Renal pelvis (tissue), 4 donors: ENCODE results near the gene BMX. TPM values are rescaled to one million over a fixed set of nuclear protein-coding genes. Genes with fewer than 3 reads are reported as not detected.
A peak's percentile ranks its signal among the peaks of the same experiment; 100 is the strongest.

Experiments used
- DNase-seq: peaks from one replicate; pipeline ENCODE4 v3.0.0-alpha.2; 2013
- polyA plus RNA-seq, 3 donors: library from polyadenylated mRNA; unstranded; fragments of 120-200 nt; gene quantifications; one replicate each; pipeline ENCODE4 v1.2.1, GENCODE V29; 2013; ENCODE audit not compliant: insufficient read length in 3 of 3

Gene BMX
- polyA plus RNA-seq, 3 donors, result 0.21 to 0.80 (median 0.34) TPM

GRCh38 chrX:15504661-15505060, 4.1 kb downstream of the BMX start:
- no peak for DNase-seq

- DNase-seq, result no peak
Observed at GRCh38 chrX:15505101-15505500, 4.5 kb downstream of the BMX start.

DNA sequence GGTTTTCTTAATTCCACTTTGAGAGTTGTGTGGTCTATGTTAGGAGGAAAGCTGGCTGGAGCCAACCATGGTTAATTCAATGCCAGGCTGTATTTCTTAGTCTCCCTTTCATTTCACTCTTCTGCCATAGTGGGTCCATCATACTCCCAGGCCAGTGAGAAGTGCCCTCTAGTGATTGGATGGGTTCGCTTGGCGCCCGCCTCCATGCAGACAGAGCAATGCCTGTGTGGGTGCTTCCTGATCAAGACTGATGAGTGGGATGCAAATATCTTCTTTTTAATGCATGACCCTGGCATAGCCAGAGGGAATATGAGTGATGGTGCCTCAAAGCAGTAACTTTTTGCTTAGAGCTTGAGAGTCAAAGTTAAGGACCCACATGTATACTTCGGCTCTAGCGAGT, 6.4 kb downstream of the BMX start:
- no peak for DNase-seq

DNA sequence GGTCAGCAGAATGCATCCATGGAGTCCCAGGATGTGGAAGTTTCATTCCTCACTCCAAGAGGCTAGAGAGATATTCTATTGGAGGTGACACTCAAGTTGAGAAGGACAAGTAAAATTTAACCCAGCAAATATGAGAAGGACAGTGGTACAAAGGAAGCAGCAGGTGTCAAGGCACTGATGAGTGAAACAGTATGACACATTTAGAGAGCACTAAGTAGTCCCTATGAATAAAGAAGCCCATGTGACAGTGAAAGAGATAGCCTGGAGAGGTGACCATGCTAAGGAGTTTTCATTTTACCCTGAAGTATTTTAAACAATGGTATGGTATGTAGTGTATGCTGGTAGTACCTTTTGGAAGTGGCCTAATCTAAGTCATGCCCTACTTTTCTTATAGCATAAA, 9.2 kb downstream of the BMX start:
- DNase-seq, result no peak

- no peak for DNase-seq
Observed at GRCh38 chrX:15511563-15511962, 11.0 kb downstream of the BMX start.

DNA sequence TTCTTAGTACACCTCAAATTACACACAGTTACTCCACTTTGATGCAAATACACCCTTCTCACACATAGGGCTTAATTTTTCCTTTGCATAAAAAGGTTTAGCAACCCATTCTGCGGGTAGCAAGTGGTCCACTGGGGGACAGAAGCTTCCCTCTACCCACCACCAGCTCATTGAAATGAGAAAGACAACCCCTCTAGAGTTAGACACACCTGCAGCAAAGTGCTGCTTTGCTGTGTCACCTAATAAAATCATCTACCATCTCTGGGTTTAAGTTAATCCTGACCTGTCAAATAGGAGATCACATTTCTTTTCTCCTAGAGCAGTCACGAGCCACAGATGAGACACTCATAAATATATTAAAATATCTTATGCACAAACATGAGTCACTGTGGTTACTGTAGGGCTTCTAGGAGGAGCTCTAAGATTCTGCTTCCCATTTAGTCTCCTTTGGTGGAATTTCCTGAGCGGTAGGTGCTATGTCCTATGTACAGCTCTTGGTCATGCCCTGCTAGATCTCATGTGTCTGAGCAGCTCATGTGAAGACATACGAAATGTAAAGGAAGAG, 11.9 kb downstream of the BMX start:
- no peak for DNase-seq

- DNase-seq, result no peak
Observed at GRCh38 chrX:15514279-15514678, 13.7 kb downstream of the BMX start.

GRCh38 chrX:15515931-15516330, 15.3 kb downstream of the BMX start:
- no peak for DNase-seq

GRCh38 chrX:15522464-15522863, 21.9 kb downstream of the BMX start:
- no peak for DNase-seq

- no peak for DNase-seq
Observed at GRCh38 chrX:15523088-15523487, 22.5 kb downstream of the BMX start.

DNA sequence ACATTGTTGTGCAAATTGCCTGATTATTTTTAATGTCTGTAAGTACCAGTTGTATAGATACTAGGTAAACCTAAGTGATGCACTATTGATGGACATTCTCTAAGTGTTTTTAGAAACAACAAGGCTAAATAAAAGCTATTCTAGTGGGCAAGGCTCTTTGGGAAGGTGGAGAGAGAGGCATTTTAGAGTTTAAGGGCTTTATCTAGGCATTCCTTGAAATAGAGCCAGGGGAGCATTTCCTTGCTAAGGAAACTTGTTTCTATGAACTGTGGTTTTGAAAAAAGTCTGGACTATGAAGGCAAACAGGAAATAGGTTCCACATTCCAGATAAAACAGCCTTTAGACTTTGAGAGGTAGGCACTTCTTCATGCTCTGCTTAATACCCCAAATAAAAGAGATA, 23.8 kb downstream of the BMX start:
- DNase-seq, result peak; percentile 11

DNA sequence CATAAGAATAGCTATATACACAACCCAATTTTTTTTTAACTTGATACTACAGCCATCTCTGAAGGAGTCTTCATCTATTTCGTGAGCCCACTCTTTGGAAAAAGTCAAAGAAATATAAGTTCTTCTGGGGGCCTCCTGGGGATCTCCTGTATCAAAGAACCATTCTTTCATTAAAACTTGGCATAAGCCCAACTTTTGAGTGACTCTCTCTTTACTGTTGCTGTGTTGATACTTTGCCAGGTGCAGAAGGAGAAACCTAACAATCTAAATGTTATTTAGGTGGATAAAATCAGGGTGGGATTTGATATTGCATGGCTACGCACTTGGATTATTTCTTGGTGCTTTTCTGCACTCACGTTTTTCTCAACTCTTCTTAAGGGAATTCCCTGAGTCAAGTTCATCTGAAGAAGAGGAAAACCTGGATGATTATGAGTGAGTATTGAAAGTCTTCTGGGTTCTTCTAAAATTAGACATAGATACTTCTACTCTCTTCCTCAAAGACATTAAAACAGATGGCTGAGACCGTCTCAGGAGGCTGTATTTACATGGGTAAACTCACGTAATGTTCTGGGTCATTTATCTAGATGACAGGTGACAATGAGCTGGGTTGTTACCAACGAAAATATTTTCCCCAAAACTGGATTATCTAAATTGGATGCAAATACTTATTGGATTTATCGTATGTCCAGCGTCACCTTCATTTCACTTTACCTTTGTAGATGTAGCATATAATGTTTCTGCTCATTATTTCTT, 25.2 kb downstream of the BMX start:
- no peak for DNase-seq

DNA sequence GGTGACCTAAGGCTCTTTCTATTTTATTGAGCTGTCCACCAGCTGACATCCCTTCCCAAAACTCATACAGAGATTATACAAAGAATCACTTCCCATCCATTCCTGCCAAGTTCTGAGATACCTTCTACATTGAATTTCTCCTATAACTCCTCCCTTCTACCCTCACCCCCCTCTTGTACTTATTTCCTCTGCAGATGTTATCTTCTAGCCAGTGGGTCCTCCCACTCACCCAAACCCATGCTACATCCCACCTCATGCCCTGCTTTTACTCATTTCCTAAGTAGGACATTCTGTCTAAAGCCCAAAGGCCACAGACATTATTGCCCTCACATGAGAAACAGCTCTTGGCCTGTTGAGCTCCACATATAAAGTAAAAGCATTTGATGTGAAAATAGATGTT, 28.6 kb downstream of the BMX start:
- no peak for DNase-seq

GRCh38 chrX:15530318-15530717, 29.7 kb downstream of the BMX start:
- DNase-seq, result no peak

DNA sequence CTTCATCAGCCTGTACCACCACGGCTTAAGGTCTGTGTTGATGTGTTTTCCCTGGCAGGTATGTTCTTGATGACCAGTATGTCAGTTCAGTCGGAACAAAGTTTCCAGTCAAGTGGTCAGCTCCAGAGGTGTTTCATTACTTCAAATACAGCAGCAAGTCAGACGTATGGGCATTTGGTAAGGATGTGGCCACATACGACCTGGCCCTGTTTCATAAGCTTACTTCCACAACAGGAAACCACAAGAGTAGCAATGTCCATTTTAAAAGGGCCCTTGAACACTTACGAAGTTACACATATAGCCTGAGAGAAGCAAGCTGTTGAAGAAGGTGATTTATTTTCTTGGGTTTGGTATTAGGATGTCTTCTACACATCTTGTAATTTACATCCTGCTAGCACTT, 46.1 kb downstream of the BMX start:
- no peak for DNase-seq

DNA sequence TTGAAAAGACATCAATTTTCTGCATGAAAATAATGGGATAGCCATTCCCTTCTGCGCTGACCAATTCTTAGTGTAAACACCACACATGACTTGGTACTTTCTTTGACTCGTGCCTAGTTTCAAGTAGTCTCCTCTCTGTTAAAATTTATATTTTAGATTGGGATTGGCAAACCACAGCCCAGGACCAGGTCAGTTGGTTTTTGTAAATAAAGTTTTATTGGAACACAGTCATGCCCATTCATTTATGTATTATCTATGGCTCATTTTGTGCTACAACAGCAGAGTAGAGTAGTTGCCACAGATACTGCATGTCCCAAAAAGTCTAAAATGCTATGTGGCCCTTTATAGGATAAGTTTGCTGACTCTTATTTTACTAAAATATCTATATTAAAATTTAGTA, 46.7 kb downstream of the BMX start:
- DNase-seq, result no peak

DNA sequence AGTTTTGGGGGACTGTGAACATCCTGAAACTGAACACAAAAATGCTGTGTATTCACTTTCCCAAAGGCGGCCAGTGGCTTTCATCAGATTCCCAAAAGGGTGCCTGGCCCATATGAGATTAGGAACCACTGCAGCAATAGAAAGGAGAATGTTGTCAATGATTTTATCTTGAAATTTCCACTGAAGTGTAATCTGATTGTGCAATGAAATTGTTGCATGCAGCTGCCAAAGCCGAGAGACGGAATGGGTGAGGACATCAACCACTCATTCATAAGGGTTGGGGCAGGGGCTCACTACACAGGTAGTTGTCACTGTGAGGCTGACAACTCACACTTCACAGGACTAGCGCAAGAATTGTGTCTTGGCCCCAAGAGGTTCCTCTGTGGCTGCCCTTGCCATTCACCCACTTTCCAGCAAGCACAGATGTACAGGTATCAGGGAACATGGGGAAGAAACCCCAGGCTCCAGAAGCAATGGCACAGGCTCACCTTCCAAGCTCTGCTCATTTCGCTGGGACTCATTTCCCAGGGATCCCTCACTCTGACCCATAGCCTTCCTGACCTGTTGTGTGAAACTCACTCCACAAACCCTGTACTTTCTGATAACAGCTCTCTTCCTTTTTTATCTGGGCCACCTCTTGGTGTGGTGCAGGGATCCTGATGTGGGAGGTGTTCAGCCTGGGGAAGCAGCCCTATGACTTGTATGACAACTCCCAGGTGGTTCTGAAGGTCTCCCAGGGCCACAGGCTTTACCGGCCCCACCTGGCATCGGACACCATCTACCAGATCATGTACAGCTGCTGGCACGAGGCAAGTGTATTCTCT, 48.8 kb downstream of the BMX start:
- no peak for DNase-seq

- DNase-seq, result no peak
Observed at GRCh38 chrX:15559227-15559626, 58.6 kb downstream of the BMX start.

DNA sequence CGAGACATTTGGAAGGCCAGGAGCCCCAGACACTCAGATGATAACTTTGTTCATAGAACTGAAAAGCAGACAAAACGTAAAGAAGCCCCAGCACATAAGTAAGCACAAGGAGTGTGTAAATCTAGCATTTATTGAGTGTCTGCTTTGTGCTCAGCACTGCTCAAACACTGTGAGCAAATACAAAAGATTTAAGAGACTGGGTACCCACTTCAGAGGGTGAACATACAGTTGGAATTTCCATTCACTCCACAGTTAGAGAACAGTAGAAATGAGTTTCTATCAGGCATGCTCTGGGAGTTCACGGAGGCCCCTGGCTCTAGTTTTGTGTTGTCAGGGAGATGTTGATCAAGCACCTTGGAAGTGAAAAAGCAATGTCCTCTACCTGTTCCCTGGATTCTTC, 60.3 kb downstream of the BMX start:
- DNase-seq, result no peak

- no peak for DNase-seq
Observed at GRCh38 chrX:15563056-15563455, 62.4 kb downstream of the BMX start.

GRCh38 chrX:15564981-15565579, 64.5 kb downstream of the BMX start:
- DNase-seq, result peak; percentile 19

DNA sequence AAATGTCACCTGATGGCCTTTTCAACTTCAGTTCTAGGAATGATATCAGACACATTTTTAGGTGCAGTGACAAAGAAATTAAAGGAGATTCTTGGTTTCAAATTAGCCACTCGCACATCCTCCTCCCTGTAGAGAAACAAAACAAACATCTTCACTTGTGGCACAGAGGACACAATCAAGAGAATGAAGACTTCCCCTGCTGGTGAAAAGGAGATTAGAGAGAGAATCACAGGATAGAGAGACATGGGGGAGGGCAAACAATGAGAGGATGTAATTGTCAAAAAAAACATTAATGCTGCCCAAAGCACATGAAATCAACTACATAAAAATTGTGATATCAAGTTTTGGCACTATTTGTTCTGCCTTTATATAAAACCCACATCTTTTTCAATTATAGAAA, 65.6 kb downstream of the BMX start:
- DNase-seq, result no peak

GRCh38 chrX:15567267-15567666, 66.7 kb downstream of the BMX start:
- no peak for DNase-seq
